ENCODE data around the gene NEDD4.

DNA sequence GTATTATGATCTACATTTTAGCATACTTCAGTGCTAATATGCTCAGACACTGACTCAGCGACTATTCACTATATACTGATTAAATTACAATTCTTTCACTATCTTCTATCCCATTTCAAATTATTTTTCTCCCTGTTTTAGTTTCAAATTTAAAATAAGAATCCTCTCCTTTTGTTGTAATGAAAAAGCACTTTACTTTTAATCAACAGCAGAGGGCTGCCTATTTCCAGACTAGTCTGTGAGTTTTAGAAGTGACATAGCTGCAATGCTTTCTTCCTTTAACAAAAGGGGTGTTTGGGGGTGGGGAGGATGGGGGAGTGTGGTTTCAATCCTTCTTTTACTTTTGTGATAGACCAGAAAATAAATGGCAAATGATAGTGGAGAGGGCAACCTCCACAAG, 2.4 kb downstream of the NEDD4 start:
- TF ChIP-seq, protein P1, sequence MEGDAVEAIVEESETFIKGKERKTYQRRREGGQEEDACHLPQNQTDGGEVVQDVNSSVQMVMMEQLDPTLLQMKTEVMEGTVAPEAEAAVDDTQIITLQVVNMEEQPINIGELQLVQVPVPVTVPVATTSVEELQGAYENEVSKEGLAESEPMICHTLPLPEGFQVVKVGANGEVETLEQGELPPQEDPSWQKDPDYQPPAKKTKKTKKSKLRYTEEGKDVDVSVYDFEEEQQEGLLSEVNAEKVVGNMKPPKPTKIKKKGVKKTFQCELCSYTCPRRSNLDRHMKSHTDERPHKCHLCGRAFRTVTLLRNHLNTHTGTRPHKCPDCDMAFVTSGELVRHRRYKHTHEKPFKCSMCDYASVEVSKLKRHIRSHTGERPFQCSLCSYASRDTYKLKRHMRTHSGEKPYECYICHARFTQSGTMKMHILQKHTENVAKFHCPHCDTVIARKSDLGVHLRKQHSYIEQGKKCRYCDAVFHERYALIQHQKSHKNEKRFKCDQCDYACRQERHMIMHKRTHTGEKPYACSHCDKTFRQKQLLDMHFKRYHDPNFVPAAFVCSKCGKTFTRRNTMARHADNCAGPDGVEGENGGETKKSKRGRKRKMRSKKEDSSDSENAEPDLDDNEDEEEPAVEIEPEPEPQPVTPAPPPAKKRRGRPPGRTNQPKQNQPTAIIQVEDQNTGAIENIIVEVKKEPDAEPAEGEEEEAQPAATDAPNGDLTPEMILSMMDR (IDR thresholded peaks at IDR 0.05): no peak
- TF ChIP-seq POLR2A (IDR thresholded peaks at IDR 0.05): no peak
